DOHH2 (cell line): Measurements from ENCODE around the gene RABL6.

Experiments used
- CTCF ChIP-seq: fragments of 200-600 bp; sonication (generic); IDR thresholded peaks from one replicate; pipeline ENCODE4 v1.5.1; 2014; ENCODE audit warnings: antibody characterized with exemption, mild to moderate bottlenecking, low read depth, low read length; ENCODE audit not compliant: poor library complexity, severe bottlenecking
- EZH2phosphoT487 ChIP-seq: fragments of 200-600 bp; sonication (generic); IDR thresholded peaks from 2 replicates; pipeline ENCODE4 v1.6.1; 2017; ENCODE audit warnings: borderline replicate concordance, mild to moderate bottlenecking, antibody characterized with exemption, low read length, moderate library complexity, mixed read lengths

- TF ChIP-seq CTCF = no peak
- TF ChIP-seq EZH2phosphoT487 = no peak
These were observed 35.8 kb upstream of the RABL6 start for GRCh38 chr9:136771907-136772415.
